HL-60/S4 (cell line): ENCODE measurements around the gene B3GNT3.

Source experiments
- in situ Hi-C: fragments of 300-500 bp; cut with MboI; formaldehyde crosslinking; loops from 2 replicates; pipeline ENCODE4 v1.14.3; 2022; ENCODE audit warnings: low sequenced_read_pairs

The B3GNT3 gene

DNA sequence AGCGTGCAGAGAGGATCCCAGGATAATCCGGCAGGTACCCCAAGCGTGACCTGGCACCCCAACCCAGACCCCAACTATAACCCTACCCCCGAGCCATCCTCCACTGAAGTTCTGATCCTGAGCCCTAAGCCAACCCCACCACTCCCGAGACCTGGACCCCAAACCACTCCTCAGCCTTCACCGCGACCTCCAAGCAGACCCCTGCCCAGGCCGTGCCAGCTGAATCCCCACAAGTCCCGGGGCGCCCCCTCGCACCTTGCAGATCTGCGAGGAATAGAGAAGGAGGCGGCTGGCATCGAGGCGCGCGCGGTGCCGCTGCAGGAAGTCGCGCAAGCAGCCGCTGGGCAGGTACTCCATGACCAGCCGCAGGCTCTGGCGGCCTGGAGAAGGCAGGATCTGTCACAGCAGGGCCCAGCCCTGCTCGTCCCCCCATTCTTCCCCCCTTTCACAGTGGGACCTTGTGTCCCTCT is 36.5 kb downstream of the B3GNT3 start:
- in situ Hi-C loops, result no loop called here

GRCh38 chr19:17832443-17833208 is 37.7 kb downstream of the B3GNT3 start:
- in situ Hi-C loops, result no loop called here

DNA sequence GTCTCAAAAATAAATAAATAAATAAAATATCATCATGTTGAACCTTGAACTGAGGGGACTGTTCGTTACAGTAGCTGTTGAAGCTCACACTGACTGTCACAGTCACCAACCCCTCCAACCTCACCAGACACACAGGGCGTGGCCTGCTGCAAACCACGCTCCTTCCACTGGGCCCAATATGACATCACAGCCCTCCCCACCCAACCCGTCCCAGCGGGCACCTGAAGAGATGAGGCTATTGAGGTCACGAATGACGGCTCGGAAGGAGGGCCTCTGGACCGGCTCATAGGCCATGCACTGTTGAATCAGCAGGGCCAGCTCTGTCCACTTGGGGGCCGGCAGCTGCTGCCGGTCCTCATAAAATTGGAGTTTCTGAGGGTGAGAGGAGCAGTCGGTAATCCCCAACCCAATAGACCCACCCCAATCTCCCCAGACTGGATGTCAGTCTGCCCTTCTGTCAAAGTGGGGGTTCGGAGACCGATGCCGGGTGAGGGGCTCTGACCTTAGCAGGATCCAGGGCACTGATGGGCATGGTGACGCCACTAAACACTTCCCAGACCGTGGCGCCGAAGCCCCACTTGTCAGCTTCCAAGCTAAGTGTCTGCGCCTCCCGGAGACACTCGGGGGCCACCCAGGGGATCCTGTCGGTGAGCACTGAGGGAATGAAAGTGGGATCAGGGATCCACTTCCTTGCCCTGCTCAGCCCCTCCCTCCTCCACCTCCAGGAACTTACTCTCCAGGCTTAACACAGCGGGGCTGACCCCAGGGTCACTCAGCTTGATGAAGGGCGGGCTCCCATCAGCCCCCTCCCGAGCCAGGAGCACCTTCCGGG is 39.6 kb downstream of the B3GNT3 start:
- in situ Hi-C loops, result no loop called here

GRCh38 chr19:17835182-17836006 is 40.5 kb downstream of the B3GNT3 start:
- in situ Hi-C loops, result no loop called here

GRCh38 chr19:17836530-17836929 is 41.6 kb downstream of the B3GNT3 start:
- in situ Hi-C loops, result no loop called here

GRCh38 chr19:17837972-17838371 is 43.0 kb downstream of the B3GNT3 start:
- in situ Hi-C loops, result no loop called here

- in situ Hi-C loops, result no loop called here
These were observed 45.1 kb downstream of the B3GNT3 start for GRCh38 chr19:17840019-17840418.

GRCh38 chr19:17841371-17841809 is 46.5 kb downstream of the B3GNT3 start:
- in situ Hi-C loops, result no loop called here

- in situ Hi-C loops, result no loop called here
These were observed 47.1 kb downstream of the B3GNT3 start for GRCh38 chr19:17841810-17842662.

DNA sequence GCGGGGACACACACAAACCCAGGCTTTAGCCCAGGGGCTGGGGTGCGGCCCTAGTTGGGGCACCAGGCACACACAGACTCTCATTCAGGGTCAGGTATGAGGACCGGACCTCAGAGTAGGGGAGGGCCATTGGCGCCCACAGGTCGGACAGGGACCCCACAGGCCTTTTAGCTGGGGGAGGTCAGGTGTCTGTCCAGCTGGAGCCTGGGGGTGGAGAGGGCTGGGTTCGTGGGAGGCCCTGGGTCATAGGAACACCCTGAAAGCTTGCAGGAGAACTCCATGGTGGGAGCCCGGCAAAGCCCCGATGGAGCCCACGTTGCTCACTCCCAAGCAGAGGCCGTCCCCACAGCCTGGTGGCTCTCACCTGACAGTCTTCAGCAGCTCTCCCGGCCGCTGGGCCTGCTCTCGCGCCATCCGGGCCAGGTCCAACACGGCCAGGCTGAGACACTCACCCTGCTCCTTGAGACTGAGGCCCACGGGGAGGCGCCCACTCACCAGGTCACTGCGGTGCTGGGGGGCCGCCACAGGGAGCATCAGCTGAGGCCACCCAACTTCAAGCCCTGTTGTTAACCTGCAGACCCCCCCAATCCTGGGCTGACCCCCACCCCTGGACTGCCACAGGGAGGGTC is 47.8 kb downstream of the B3GNT3 start:
- in situ Hi-C loops, result no loop called here

DNA sequence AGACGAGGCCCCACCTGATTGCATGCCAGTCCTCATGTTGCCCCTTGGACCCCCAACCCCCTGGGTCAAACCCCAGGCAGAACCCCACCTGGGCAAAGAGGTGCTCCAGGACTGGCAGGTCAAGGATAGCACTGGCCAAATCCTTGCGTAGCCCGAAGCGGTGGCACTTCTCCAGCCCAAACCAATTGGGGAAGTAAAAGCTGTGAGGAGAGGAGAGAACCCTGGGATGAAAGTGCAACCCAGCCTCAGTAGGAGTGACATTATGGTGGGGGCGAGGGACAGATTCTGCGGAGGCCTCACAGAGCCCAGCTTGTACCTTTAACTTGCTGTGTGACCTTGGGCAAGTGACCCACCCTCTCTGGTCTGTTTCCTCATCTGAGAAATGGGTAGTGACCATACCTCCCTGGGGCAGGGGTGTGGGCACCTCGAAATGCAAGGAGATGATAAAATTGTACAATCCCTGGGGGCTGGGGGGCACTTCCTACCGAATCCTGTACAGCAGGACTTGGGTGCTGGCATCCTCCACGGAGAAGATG is 48.4 kb downstream of the B3GNT3 start:
- in situ Hi-C loops, result no loop called here

GRCh38 chr19:17843908-17844490 is 49.1 kb downstream of the B3GNT3 start:
- in situ Hi-C loops, result no loop called here

- in situ Hi-C loops, result no loop called here
These were observed 51.2 kb downstream of the B3GNT3 start for GRCh38 chr19:17846146-17846545.

GRCh38 chr19:17847538-17848366 is 52.8 kb downstream of the B3GNT3 start, which contains the start of gene JAK3:
TSS of gene JAK3 (minus strand) at chr19:17847982. CDS start at chr19:17844417, 3,565 bp downstream.
- in situ Hi-C loops, result no loop called here

GRCh38 chr19:17848595-17849292 is 53.8 kb downstream of the B3GNT3 start:
- in situ Hi-C loops, result no loop called here

- in situ Hi-C loops, result loop anchor here (10.0 kb wide), 1 partner anchor 389 kb away; the partner anchor contains the start of gene NXNL1
These were observed 59.1 kb downstream of the B3GNT3 start for GRCh38 chr19:17854061-17854460.
